IMR-90 (cell line): ENCODE results near the gene MTMR1. TPM values are rescaled to one million over a fixed set of nuclear protein-coding genes. Genes with fewer than 3 reads are reported as not detected.

Experiments used
- ATAC-seq: fragments of 200-7000 bp; cut with Tn5 transposase; 2 replicates; pipeline ENCODE4 v1.9.1; 2020; ENCODE audit warnings: low read depth, mild to moderate bottlenecking, moderate library complexity
- BruUV-seq: library from RNA; stranded (reverse); fragments of 400-500 nt; replicated peaks from 2 replicates; lab custom pipeline; 2021; lab: Mats Ljungman, UMichigan
- CTCF ChIA-PET: fragments of 300-600 bp; formaldehyde crosslinking; extraction: SDS; loops from one replicate; lab custom pipeline; 2021; ENCODE audit warnings: antibody characterized with exemption; lab: Yijun Ruan, JAX
- POLR2A ChIA-PET: fragments of 300-600 bp; sonication (Branson Sonifier 250); formaldehyde crosslinking; loops from one replicate; lab custom pipeline; 2022; ENCODE audit warnings: antibody characterized with exemption; ENCODE audit not compliant: unreplicated experiment; lab: Charles Lee
- DNase-seq: peaks from one replicate; pipeline ENCODE4 v3.0.0; 2013
- H2AFZ ChIP-seq: replicated peaks from 2 replicates; pipeline ENCODE3; 2013; ENCODE audit warnings: low read length, mild to moderate bottlenecking; ENCODE audit not compliant: poor library complexity
- H2AK5ac ChIP-seq: 2 replicates; pipeline ENCODE4 v1.6.1; 2013; ENCODE audit warnings: low read depth, low read length, inconsistent platforms
- H2AK9ac ChIP-seq: replicated peaks from 2 replicates; pipeline ENCODE3; 2013; ENCODE audit warnings: mild to moderate bottlenecking, low read depth, low read length, moderate library complexity; ENCODE audit not compliant: poor library complexity
- H2BK120ac ChIP-seq: 2 replicates; pipeline ENCODE4 v1.6.1; 2013; ENCODE audit warnings: low read depth, low read length, inconsistent platforms
- H2BK15ac ChIP-seq: 3 replicates; pipeline ENCODE4 v1.6.1; 2013; ENCODE audit warnings: low read depth, low read length, inconsistent platforms
- H2BK20ac ChIP-seq: 2 replicates; pipeline ENCODE4 v1.6.1; 2013; ENCODE audit warnings: low read depth, mild to moderate bottlenecking, inconsistent platforms, low read length, moderate library complexity
- H2BK5ac ChIP-seq: 2 replicates; pipeline ENCODE4 v1.6.1; 2013; ENCODE audit warnings: mild to moderate bottlenecking, low read depth, low read length, inconsistent platforms; ENCODE audit not compliant: poor library complexity, severe bottlenecking
- H3K14ac ChIP-seq: replicated peaks from 2 replicates; pipeline ENCODE4 v1.6.1; 2013; ENCODE audit warnings: low read depth, low read length, inconsistent platforms
- H3K18ac ChIP-seq: 2 replicates; pipeline ENCODE4 v1.6.1; 2013; ENCODE audit warnings: low read depth, low read length, control low read depth
- H3K23ac ChIP-seq: 2 replicates; pipeline ENCODE4 v1.6.1; 2013; ENCODE audit warnings: low read depth, low read length, inconsistent platforms
- H3K27ac ChIP-seq: 2 replicates; pipeline ENCODE4 v1.5.1; 2013; ENCODE audit warnings: mild to moderate bottlenecking, control low read depth, low read length; ENCODE audit not compliant: insufficient read depth
- H3K27me3 ChIP-seq: 2 replicates; pipeline ENCODE4 v1.6.1; 2013; ENCODE audit warnings: low read length; ENCODE audit not compliant: control insufficient read depth, insufficient read depth
- H3K36me3 ChIP-seq: 2 replicates; pipeline ENCODE4 v1.6.1; 2013; ENCODE audit warnings: low read length, mixed read lengths; ENCODE audit not compliant: control insufficient read depth, insufficient read depth
- H3K4ac ChIP-seq: 2 replicates; pipeline ENCODE4 v1.6.1; 2013; ENCODE audit warnings: low read depth, low read length, inconsistent platforms
- H3K4me1 ChIP-seq: 2 replicates; pipeline ENCODE4 v1.6.1; 2013; ENCODE audit warnings: low read length, mixed read lengths; ENCODE audit not compliant: control insufficient read depth, insufficient read depth
- H3K4me2 ChIP-seq: 2 replicates; pipeline ENCODE4 v1.6.1; 2013; ENCODE audit warnings: low read depth, mild to moderate bottlenecking, control low read depth, low read length, moderate library complexity
- H3K4me3 ChIP-seq: 2 replicates; pipeline ENCODE4 v1.5.1; 2013; ENCODE audit warnings: low read depth, mild to moderate bottlenecking, control low read depth, low read length, moderate library complexity; ENCODE audit not compliant: insufficient read depth
- H3K56ac ChIP-seq: 2 replicates; pipeline ENCODE4 v1.6.1; 2013; ENCODE audit warnings: low read length, inconsistent platforms; ENCODE audit not compliant: insufficient read depth; ENCODE audit errors: extremely low read depth
- H3K79me1 ChIP-seq, 2 experiments: 2 replicates each; pipeline ENCODE4 v1.6.1; 2013; ENCODE audit warnings: low read length in 2 of 2, inconsistent platforms in 1 of 2, low read depth in 1 of 2
- H3K9ac ChIP-seq: 2 replicates; pipeline ENCODE4 v1.6.1; 2013; ENCODE audit warnings: low read depth, low read length, control low read depth
- H3K9me1 ChIP-seq: 2 replicates; pipeline ENCODE4 v1.6.1; 2013; ENCODE audit warnings: low read length, inconsistent platforms; ENCODE audit not compliant: insufficient read depth
- H3K9me3 ChIP-seq: 2 replicates; pipeline ENCODE4 v1.6.1; 2013; ENCODE audit warnings: low read length; ENCODE audit not compliant: control insufficient read depth, insufficient read depth
- H4K20me1 ChIP-seq: 2 replicates; pipeline ENCODE4 v1.6.1; 2013; ENCODE audit warnings: low read length, inconsistent platforms; ENCODE audit not compliant: insufficient read depth
- H4K5ac ChIP-seq: 2 replicates; pipeline ENCODE4 v1.6.1; 2013; ENCODE audit warnings: mild to moderate bottlenecking, low read depth, low read length, control low read depth
- H4K8ac ChIP-seq, 2 experiments: 2 replicates each; pipeline ENCODE4 v1.6.1; 2013; ENCODE audit warnings: low read depth in 2 of 2, low read length in 2 of 2, control low read depth in 1 of 2, inconsistent platforms in 1 of 2
- H4K91ac ChIP-seq: 2 replicates; pipeline ENCODE4 v1.6.1; 2013; ENCODE audit warnings: low read depth, low read length, inconsistent platforms; ENCODE audit not compliant: insufficient read depth
- BHLHE40 ChIP-seq: fragments of 150-350 bp; IDR thresholded peaks from 2 replicates; pipeline ENCODE4 v1.6.1; 2016; ENCODE audit warnings: mild to moderate bottlenecking, low read depth, low read length
- CEBPB ChIP-seq: IDR thresholded peaks from 2 replicates; pipeline ENCODE4 v1.6.1; 2012; ENCODE audit warnings: low read depth, low read length, improper control_type of control experiment
- CHD1 ChIP-seq: IDR thresholded peaks from 2 replicates; pipeline ENCODE4 v1.6.1; 2012; ENCODE audit warnings: low read depth, low read length, improper control_type of control experiment
- FOS ChIP-seq: fragments of 150-350 bp; IDR thresholded peaks from 2 replicates; pipeline ENCODE4 v1.6.1; 2016; ENCODE audit warnings: low read depth, low read length
- MAFK ChIP-seq: IDR thresholded peaks from 2 replicates; pipeline ENCODE4 v1.6.1; 2012; ENCODE audit warnings: low read depth, low read length, improper control_type of control experiment
- MAZ ChIP-seq: IDR thresholded peaks from 2 replicates; pipeline ENCODE4 v1.6.1; 2012; ENCODE audit warnings: low read depth, mild to moderate bottlenecking, low read length, improper control_type of control experiment, moderate library complexity, borderline replicate concordance
- MXI1 ChIP-seq: IDR thresholded peaks from 2 replicates; pipeline ENCODE4 v1.6.1; 2012; ENCODE audit warnings: low read depth, mild to moderate bottlenecking, low read length, moderate library complexity, borderline replicate concordance
- POLR2A ChIP-seq: IDR thresholded peaks from 2 replicates; pipeline ENCODE4 v1.6.1; 2012; ENCODE audit warnings: mild to moderate bottlenecking, low read depth, low read length
- RAD21 ChIP-seq: IDR thresholded peaks from 2 replicates; pipeline ENCODE4 v1.6.1; 2012; ENCODE audit warnings: low read length, improper control_type of control experiment
- RCOR1 ChIP-seq: IDR thresholded peaks from 2 replicates; pipeline ENCODE4 v1.6.1; 2012; ENCODE audit warnings: mild to moderate bottlenecking, low read length, improper control_type of control experiment; ENCODE audit not compliant: insufficient replicate concordance
- RFX5 ChIP-seq: IDR thresholded peaks from 2 replicates; pipeline ENCODE4 v1.8.0; 2012; ENCODE audit warnings: low read depth, mild to moderate bottlenecking, low read length, moderate library complexity
- SMC3 ChIP-seq: fragments of 150-350 bp; IDR thresholded peaks from 2 replicates; pipeline ENCODE4 v1.6.1; 2016; ENCODE audit warnings: low read depth, mild to moderate bottlenecking, antibody characterized with exemption, low read length, moderate library complexity
- WGBS, 2 experiments: methylation state at CpG; one replicate each; pipeline versions ENCODE4 v1.1.5 to v1.1.7; 2013; ENCODE audit warnings: missing lambda C conversion rate in 2 of 2; ENCODE audit not compliant: insufficient read length in 1 of 2; ENCODE audit errors: extremely low coverage in 2 of 2; 5-methylcytosine and 5-hydroxymethylcytosine counted together
- dilution Hi-C: fragments of 300-500 bp; cut with HindIII; formaldehyde crosslinking; loops from one replicate; pipeline ENCODE4 v1.14.3; 2018; ENCODE audit warnings: low sequenced_read_pairs; ENCODE audit not compliant: unreplicated experiment
- in situ Hi-C: fragments of 300-500 bp; cut with MboI; formaldehyde crosslinking; loops from 3 replicates; pipeline ENCODE4 v1.14.3; 2019; ENCODE audit warnings: low sequenced_read_pairs, inconsistent platforms, mixed read lengths
- intact Hi-C: fragments of 100-400 bp; cut with micrococcal nuclease; formaldehyde crosslinking; loops from 2 replicates; pipeline ENCODE4 v1.10.0; 2022
- polyA plus RNA-seq, 3 experiments: library from polyadenylated mRNA; depleted of rRNA; stranded (reverse); fragments of >200 nt; gene quantifications; 2 replicates each; pipeline ENCODE4 v1.2.3, GENCODE V29; 2012; ENCODE audit warnings: low replicate concordance in 1 of 3
- total RNA-seq: library from RNA; depleted of rRNA; stranded (reverse); fragments of >200 nt; gene quantifications from 2 replicates; pipeline ENCODE4 v1.2.3, GENCODE V29; 2012
- TF ChIP-seq, protein P1 (sequence below): conservative IDR thresholded peaks from 2 replicates; pipeline ENCODE4 v1.5.1; 2012; ENCODE audit warnings: mild to moderate bottlenecking, low read depth, low read length, improper control_type of control experiment
- TF ChIP-seq, protein P2 (sequence below): fragments of 150-350 bp; IDR thresholded peaks from 2 replicates; pipeline ENCODE4 v1.6.1; 2016; ENCODE audit warnings: low read depth, mild to moderate bottlenecking, low read length, moderate library complexity, borderline replicate concordance
- TF ChIP-seq, protein P3 (sequence below): fragments of 150-350 bp; IDR thresholded peaks from 2 replicates; pipeline ENCODE4 v1.6.1; 2017; ENCODE audit warnings: mild to moderate bottlenecking, antibody characterized with exemption, low read length, low read depth

MTMR1 gene
- total and polyA plus RNA-seq, 2 of the 4 experiments (the other 2 are of a cell fraction): 19.0 to 28.8 TPM

DNA sequence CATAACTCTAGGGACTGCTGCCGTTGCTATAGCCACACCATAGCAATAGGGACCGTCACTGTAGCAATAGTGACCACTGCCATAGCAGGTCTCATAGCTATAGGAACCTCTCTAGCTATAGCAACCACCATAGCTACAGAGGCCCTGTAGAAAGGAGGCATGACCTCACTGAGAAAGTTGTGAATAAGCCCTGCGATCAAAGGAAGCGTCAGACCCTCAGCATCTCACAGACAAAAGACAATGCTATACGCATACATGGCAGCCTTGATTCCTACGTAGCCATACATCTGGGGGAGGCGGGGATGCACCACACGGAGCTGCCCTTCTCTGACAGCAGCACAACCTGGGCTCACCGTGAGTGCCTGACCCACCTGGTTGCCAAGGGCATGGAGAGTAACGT lies 88.5 kb downstream of the MTMR1 start:
- no peak overlapping the region for H3K18ac ChIP-seq
- POLR2A ChIA-PET: no interaction called here
- no peaks in the 10 kb centered on the region for H3K9me3 ChIP-seq
- H3K4ac ChIP-seq: no peak overlapping the region
- in situ Hi-C loops (no loop called here), intact Hi-C loops (no loop called here), dilution Hi-C loops (no loop called here)
- H2BK120ac ChIP-seq: no peak overlapping the region
- no peak overlapping the region for H3K14ac ChIP-seq
- no peak overlapping the region for H2AK5ac ChIP-seq
- H2AK9ac ChIP-seq: no peak overlapping the region
- H3K36me3 ChIP-seq: no peaks in the 10 kb centered on the region
- H3K4me3 ChIP-seq: no peak overlapping the region
- ATAC-seq: no peak
- CTCF ChIA-PET: interaction anchor here (0.9 to 1.4 kb wide), 2 partner anchors 9 to 300 kb away, joined by 3 to 4 read pairs; no protein-coding TSS in a partner anchor
- H3K56ac ChIP-seq: no peak overlapping the region
- no peaks in the 10 kb centered on the region for H3K4me1 ChIP-seq
- H3K9me1 ChIP-seq: no peaks in the 10 kb centered on the region; the same call in 1 of the 2 replicates
- no peak overlapping the region for H2BK20ac ChIP-seq
- TF ChIP-seq, protein P1, sequence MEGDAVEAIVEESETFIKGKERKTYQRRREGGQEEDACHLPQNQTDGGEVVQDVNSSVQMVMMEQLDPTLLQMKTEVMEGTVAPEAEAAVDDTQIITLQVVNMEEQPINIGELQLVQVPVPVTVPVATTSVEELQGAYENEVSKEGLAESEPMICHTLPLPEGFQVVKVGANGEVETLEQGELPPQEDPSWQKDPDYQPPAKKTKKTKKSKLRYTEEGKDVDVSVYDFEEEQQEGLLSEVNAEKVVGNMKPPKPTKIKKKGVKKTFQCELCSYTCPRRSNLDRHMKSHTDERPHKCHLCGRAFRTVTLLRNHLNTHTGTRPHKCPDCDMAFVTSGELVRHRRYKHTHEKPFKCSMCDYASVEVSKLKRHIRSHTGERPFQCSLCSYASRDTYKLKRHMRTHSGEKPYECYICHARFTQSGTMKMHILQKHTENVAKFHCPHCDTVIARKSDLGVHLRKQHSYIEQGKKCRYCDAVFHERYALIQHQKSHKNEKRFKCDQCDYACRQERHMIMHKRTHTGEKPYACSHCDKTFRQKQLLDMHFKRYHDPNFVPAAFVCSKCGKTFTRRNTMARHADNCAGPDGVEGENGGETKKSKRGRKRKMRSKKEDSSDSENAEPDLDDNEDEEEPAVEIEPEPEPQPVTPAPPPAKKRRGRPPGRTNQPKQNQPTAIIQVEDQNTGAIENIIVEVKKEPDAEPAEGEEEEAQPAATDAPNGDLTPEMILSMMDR: no peak
- TF ChIP-seq, protein P2, sequence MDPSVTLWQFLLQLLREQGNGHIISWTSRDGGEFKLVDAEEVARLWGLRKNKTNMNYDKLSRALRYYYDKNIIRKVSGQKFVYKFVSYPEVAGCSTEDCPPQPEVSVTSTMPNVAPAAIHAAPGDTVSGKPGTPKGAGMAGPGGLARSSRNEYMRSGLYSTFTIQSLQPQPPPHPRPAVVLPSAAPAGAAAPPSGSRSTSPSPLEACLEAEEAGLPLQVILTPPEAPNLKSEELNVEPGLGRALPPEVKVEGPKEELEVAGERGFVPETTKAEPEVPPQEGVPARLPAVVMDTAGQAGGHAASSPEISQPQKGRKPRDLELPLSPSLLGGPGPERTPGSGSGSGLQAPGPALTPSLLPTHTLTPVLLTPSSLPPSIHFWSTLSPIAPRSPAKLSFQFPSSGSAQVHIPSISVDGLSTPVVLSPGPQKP: no peak
- TF ChIP-seq MAFK (no peak), RAD21 (no peak), CEBPB (no peak), BHLHE40 (no peak), POLR2A (no peak), SMC3 (no peak), MAZ (no peak), RFX5 (no peak), MXI1 (no peak), FOS (no peak), CHD1 (no peak), RCOR1 (no peak)
- TF ChIP-seq, protein P3, sequence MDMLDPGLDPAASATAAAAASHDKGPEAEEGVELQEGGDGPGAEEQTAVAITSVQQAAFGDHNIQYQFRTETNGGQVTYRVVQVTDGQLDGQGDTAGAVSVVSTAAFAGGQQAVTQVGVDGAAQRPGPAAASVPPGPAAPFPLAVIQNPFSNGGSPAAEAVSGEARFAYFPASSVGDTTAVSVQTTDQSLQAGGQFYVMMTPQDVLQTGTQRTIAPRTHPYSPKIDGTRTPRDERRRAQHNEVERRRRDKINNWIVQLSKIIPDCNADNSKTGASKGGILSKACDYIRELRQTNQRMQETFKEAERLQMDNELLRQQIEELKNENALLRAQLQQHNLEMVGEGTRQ: no peak
- H4K91ac ChIP-seq: no peak overlapping the region
- H3K27ac ChIP-seq: no peak overlapping the region
- no peak overlapping the region for H2BK5ac ChIP-seq
- no peaks in the 10 kb centered on the region for H3K79me1 ChIP-seq
- no peak overlapping the region for H2BK15ac ChIP-seq
- H3K9ac ChIP-seq: no peak overlapping the region
- 90% methylated on average over 2 of the region's 10 CpGs; no CpG with 5 or more reads in 1 of the 2 experiments for WGBS, 2 experiments
- H4K5ac ChIP-seq: no peak overlapping the region
- H4K20me1 ChIP-seq: no peaks in the 10 kb centered on the region
- H4K8ac ChIP-seq: no peak overlapping the region
- BruUV-seq: no TSS peak
- no peak overlapping the region for H3K23ac ChIP-seq
- H2AFZ ChIP-seq: no peak overlapping the region
- H3K4me2 ChIP-seq: no peak overlapping the region
- H3K27me3 ChIP-seq: no peaks in the 10 kb centered on the region
- no peak for DNase-seq
